B cell (primary cell): ENCODE data around the gene HSD3B2.

Experiments
- CTCF ChIP-seq: fragments of 200-600 bp; IDR thresholded peaks from one replicate; pipeline ENCODE4 v1.8.0; 2022; ENCODE audit warnings: antibody characterized with exemption, mild to moderate bottlenecking
- EZH2 ChIP-seq: IDR thresholded peaks from 2 replicates; pipeline ENCODE4 v1.6.1; 2012; ENCODE audit warnings: borderline replicate concordance, low read depth, mild to moderate bottlenecking, moderate library complexity, low read length; ENCODE audit not compliant: insufficient read depth, poor library complexity, severe bottlenecking

- TF ChIP-seq CTCF (no peak), EZH2 (no peak)
Measured at GRCh38 chr1:119385650-119386049, 29.3 kb upstream of the HSD3B2 start.
